RWPE1 (cell line): ENCODE data around the gene SPTA1.

ENCODE experiments used
- CTCF ChIA-PET: fragments of 350-600 bp; sonication (Branson Sonifier 250); formaldehyde crosslinking; extraction: SDS; loops from one replicate; lab custom pipeline; 2021; lab: Yijun Ruan, JAX
- POLR2A ChIA-PET: fragments of 400-600 bp; formaldehyde crosslinking; extraction: SDS; loops from one replicate; lab custom pipeline; 2020; ENCODE audit warnings: antibody characterized with exemption; ENCODE audit not compliant: low non-redundant PET; lab: Yijun Ruan, JAX
- DNase-seq: peaks from one replicate; pipeline ENCODE4 v3.0.0; 2012; ENCODE audit warnings: low spot score
- H3K27ac ChIP-seq: fragments of 450-650 bp; 2 replicates; pipeline ENCODE4 v1.5.1; 2017
- CTCF ChIP-seq: fragments of 450-650 bp; conservative IDR thresholded peaks from 2 replicates; pipeline ENCODE4 v1.5.1; 2017; ENCODE audit warnings: low read depth, mild to moderate bottlenecking

The SPTA1 gene

GRCh38 chr1:158686111-158687009 lies at the start of gene SPTA1:
Gene SPTA1, minus strand, starts transcription at chr1:158686715. Its CDS starts 198 bp downstream, at chr1:158686517.
- CTCF ChIA-PET, result interaction anchor here (0.6 to 0.8 kb wide), 3 partner anchors 375 to 995 kb away, joined by 4 to 5 read pairs (median 5); no protein-coding TSS in a partner anchor
- H3K27ac ChIP-seq, result no peak within 1 kb of the TSS
- POLR2A ChIA-PET, result no interaction called here
- no peak for DNase-seq
- TF ChIP-seq CTCF, result no peak

GRCh38 chr1:158735848-158736247 lies 49.3 kb upstream of the SPTA1 start:
- no peak for DNase-seq
- no peak for TF ChIP-seq CTCF
- ChIA-PET POLR2A (no interaction called here), CTCF (no interaction called here)
- H3K27ac ChIP-seq, result no peak overlapping the region

GRCh38 chr1:158732524-158732923 lies 46.0 kb upstream of the SPTA1 start:
- TF ChIP-seq CTCF, result no peak
- H3K27ac ChIP-seq, result no peak overlapping the region
- ChIA-PET CTCF (no interaction called here), POLR2A (no interaction called here)
- DNase-seq, result no peak

- no peak for DNase-seq
- CTCF ChIA-PET, result no interaction called here
- TF ChIP-seq CTCF, result no peak
- POLR2A ChIA-PET, result no interaction called here
- H3K27ac ChIP-seq, result no peak overlapping the region
These were observed 45.2 kb upstream of the SPTA1 start for GRCh38 chr1:158731707-158732106.

- no peak for DNase-seq
- ChIA-PET CTCF (no interaction called here), POLR2A (no interaction called here)
- TF ChIP-seq CTCF, result no peak
- H3K27ac ChIP-seq, result no peak overlapping the region
These were observed 43.9 kb upstream of the SPTA1 start for GRCh38 chr1:158730453-158730852.

GRCh38 chr1:158728510-158729225 lies 42.2 kb upstream of the SPTA1 start:
- ChIA-PET POLR2A (no interaction called here), CTCF (no interaction called here)
- no peak overlapping the region for H3K27ac ChIP-seq
- no peak for TF ChIP-seq CTCF
- no peak for DNase-seq
